ENCODE results near the gene PRKACG.
"Not testable (repeated sequence)": the region's sequence is repeated elsewhere in the genome, so short reads cannot be mapped to it uniquely, and the experiment has no call there.

PRKACG gene
- total RNA-seq = 0 to 0.03 (median 0) reads per million in 9 experiments

- no peaks in the 10 kb centered on the region for H3K36me3 Mint-ChIP-seq (ENCODE audit: insufficient read depth)
- no peak for DNase-seq
- peak within 1 kb of the TSS in 1 of 2 donors; percentile 30 for H3K27ac Mint-ChIP-seq
- ATAC-seq (replicated peaks) = no peak
- H3K4me3 Mint-ChIP-seq = no peak within 1 kb of the TSS
- H3K4me1 Mint-ChIP-seq (ENCODE audit: low read depth in 2 of 2) = peaks cover 0 to 8% of the 10 kb centered on the region in 2 donors
- H3K27me3 Mint-ChIP-seq = peaks cover 19 to 40% of the 10 kb centered on the region in 2 donors
- no peaks in the 10 kb centered on the region for H3K9me3 Mint-ChIP-seq
These were observed at the start of gene PRKACG for GRCh38 chr9:69014013-69014412. Gene PRKACG, minus strand, starts transcription at chr9:69014113. Its CDS starts 21 bp downstream, at chr9:69014092.

- Mint-ChIP-seq H3K9me3 (no peaks in the 10 kb centered on the region), H3K27me3 (no peaks in the 10 kb centered on the region), H3K4me1 (ENCODE audit: low read depth in 2 of 2) (peaks cover 7% of the 10 kb centered on the region in 2 donors), H3K4me3 (no peak overlapping the region), H3K27ac (no peak overlapping the region), H3K36me3 (ENCODE audit: insufficient read depth) (peaks cover 31% of the 10 kb centered on the region)
- ATAC-seq (replicated peaks) = no peak
- DNase-seq = no peak
These were observed 48.3 kb upstream of the PRKACG start for GRCh38 chr9:69062195-69062594.

- H3K4me1 Mint-ChIP-seq (ENCODE audit: low read depth in 2 of 2) = peaks cover 9 to 10% of the 10 kb centered on the region in 2 donors
- no peak for ATAC-seq (replicated peaks)
- DNase-seq = no peak
- H3K27ac Mint-ChIP-seq = no peak overlapping the region
- H3K4me3 Mint-ChIP-seq = no peak overlapping the region
- no peaks in the 10 kb centered on the region for H3K9me3 Mint-ChIP-seq
- peaks cover 19% of the 10 kb centered on the region for H3K36me3 Mint-ChIP-seq (ENCODE audit: insufficient read depth)
- no peaks in the 10 kb centered on the region for H3K27me3 Mint-ChIP-seq
These were observed 46.9 kb upstream of the PRKACG start for GRCh38 chr9:69060766-69061165.

- ATAC-seq (replicated peaks) = no peak
- no peak for DNase-seq
- H3K27me3 Mint-ChIP-seq = no peaks in the 10 kb centered on the region
- no peaks in the 10 kb centered on the region for H3K9me3 Mint-ChIP-seq
- no peak overlapping the region for H3K4me3 Mint-ChIP-seq
- H3K27ac Mint-ChIP-seq = peak overlapping the region in 1 of 2 donors; percentile 62
- H3K36me3 Mint-ChIP-seq (ENCODE audit: insufficient read depth) = peaks cover 10% of the 10 kb centered on the region
- H3K4me1 Mint-ChIP-seq (ENCODE audit: low read depth in 2 of 2) = peaks cover 9 to 10% of the 10 kb centered on the region in 2 donors
These were observed 44.2 kb upstream of the PRKACG start for GRCh38 chr9:69058101-69058500.

- no peak overlapping the region for H3K4me3 Mint-ChIP-seq
- DNase-seq (no peak), ATAC-seq (replicated peaks) (no peak)
- peak overlapping the region; percentile 39 to 62 for H3K27ac Mint-ChIP-seq
- H3K9me3 Mint-ChIP-seq = no peaks in the 10 kb centered on the region
- peaks cover 10% of the 10 kb centered on the region for H3K36me3 Mint-ChIP-seq (ENCODE audit: insufficient read depth)
- H3K4me1 Mint-ChIP-seq (ENCODE audit: low read depth in 2 of 2) = peaks cover 9 to 10% of the 10 kb centered on the region in 2 donors
- no peaks in the 10 kb centered on the region for H3K27me3 Mint-ChIP-seq
These were observed 42.4 kb upstream of the PRKACG start for GRCh38 chr9:69056191-69056815.

GRCh38 chr9:69054989-69055388, 41.1 kb upstream of the PRKACG start:
- H3K27me3 Mint-ChIP-seq = no peaks in the 10 kb centered on the region
- peaks cover 12% of the 10 kb centered on the region for H3K36me3 Mint-ChIP-seq (ENCODE audit: insufficient read depth)
- H3K27ac Mint-ChIP-seq = no peak overlapping the region
- ATAC-seq (replicated peaks) (no peak), DNase-seq (no peak)
- H3K4me1 Mint-ChIP-seq (ENCODE audit: low read depth in 2 of 2) = peaks cover 3 to 7% of the 10 kb centered on the region in 2 donors
- H3K4me3 Mint-ChIP-seq = no peak overlapping the region
- no peaks in the 10 kb centered on the region for H3K9me3 Mint-ChIP-seq

GRCh38 chr9:69050936-69051335, 37.0 kb upstream of the PRKACG start:
- not testable (repeated sequence) for H3K27ac Mint-ChIP-seq; H3K4me1 Mint-ChIP-seq (ENCODE audit: low read depth in 2 of 2); H3K9me3 Mint-ChIP-seq; ATAC-seq (replicated peaks); H3K4me3 Mint-ChIP-seq; DNase-seq; H3K27me3 Mint-ChIP-seq
- peaks cover 12% of the 10 kb centered on the region for H3K36me3 Mint-ChIP-seq (ENCODE audit: insufficient read depth)

- Mint-ChIP-seq H3K36me3 (ENCODE audit: insufficient read depth) (peaks cover 14% of the 10 kb centered on the region), H3K4me1 (ENCODE audit: low read depth in 2 of 2) (peaks cover 5 to 21% of the 10 kb centered on the region in 2 donors)
These were observed 35.2 kb upstream of the PRKACG start for GRCh38 chr9:69049094-69049493.

GRCh38 chr9:69047371-69047770, 33.5 kb upstream of the PRKACG start:
- no peaks in the 10 kb centered on the region for H3K9me3 Mint-ChIP-seq
- ATAC-seq (replicated peaks) (no peak), DNase-seq (no peak)
- H3K4me3 Mint-ChIP-seq = no peak overlapping the region
- H3K27me3 Mint-ChIP-seq = no peaks in the 10 kb centered on the region
- H3K27ac Mint-ChIP-seq = peak overlapping the region in 1 of 2 donors; percentile 17
- peaks cover 14% of the 10 kb centered on the region for H3K36me3 Mint-ChIP-seq (ENCODE audit: insufficient read depth)
- H3K4me1 Mint-ChIP-seq (ENCODE audit: low read depth in 2 of 2) = peaks cover 9 to 34% of the 10 kb centered on the region in 2 donors

More at GRCh38 chr9:69049094-69049493, 35.2 kb upstream of the PRKACG start:
- no peaks in the 10 kb centered on the region for H3K9me3 Mint-ChIP-seq
- ATAC-seq (replicated peaks) (no peak), DNase-seq (no peak)
- H3K27me3 Mint-ChIP-seq = no peaks in the 10 kb centered on the region
- H3K4me3 Mint-ChIP-seq = no peak overlapping the region
- no peak overlapping the region for H3K27ac Mint-ChIP-seq

GRCh38 chr9:69046723-69047122, 32.8 kb upstream of the PRKACG start:
- Mint-ChIP-seq H3K4me3 (no peak overlapping the region), H3K27ac (no peak overlapping the region)

GRCh38 chr9:69045821-69046220, 31.9 kb upstream of the PRKACG start:
- Mint-ChIP-seq H3K9me3 (no peaks in the 10 kb centered on the region), H3K36me3 (ENCODE audit: insufficient read depth) (peaks cover 10% of the 10 kb centered on the region), H3K4me1 (ENCODE audit: low read depth in 2 of 2) (peaks cover 12 to 38% of the 10 kb centered on the region in 2 donors), H3K4me3 (no peak overlapping the region), H3K27ac (peak overlapping the region in 1 of 2 donors; percentile 6), H3K27me3 (no peaks in the 10 kb centered on the region)
- no peak for ATAC-seq (replicated peaks)
- no peak for DNase-seq

More at GRCh38 chr9:69046723-69047122, 32.8 kb upstream of the PRKACG start:
- DNase-seq = no peak
- H3K9me3 Mint-ChIP-seq = no peaks in the 10 kb centered on the region
- peaks cover 14% of the 10 kb centered on the region for H3K36me3 Mint-ChIP-seq (ENCODE audit: insufficient read depth)
- no peak for ATAC-seq (replicated peaks)
- H3K27me3 Mint-ChIP-seq = no peaks in the 10 kb centered on the region
- peaks cover 9 to 38% of the 10 kb centered on the region in 2 donors for H3K4me1 Mint-ChIP-seq (ENCODE audit: low read depth in 2 of 2)

- no peak for ATAC-seq (replicated peaks)
- H3K4me3 Mint-ChIP-seq = no peak overlapping the region
These were observed 30.6 kb upstream of the PRKACG start for GRCh38 chr9:69044240-69045219.

GRCh38 chr9:69040646-69041045, 26.7 kb upstream of the PRKACG start:
- Mint-ChIP-seq H3K36me3 (ENCODE audit: insufficient read depth) (peaks cover 6% of the 10 kb centered on the region), H3K27me3 (no peaks in the 10 kb centered on the region), H3K9me3 (no peaks in the 10 kb centered on the region), H3K4me3 (no peak overlapping the region), H3K4me1 (ENCODE audit: low read depth in 2 of 2) (peaks cover 21 to 35% of the 10 kb centered on the region in 2 donors), H3K27ac (no peak overlapping the region)
- ATAC-seq (replicated peaks) = no peak
- DNase-seq = no peak

More at GRCh38 chr9:69044240-69045219, 30.6 kb upstream of the PRKACG start:
- Mint-ChIP-seq H3K27ac (peak overlapping the region in 1 of 2 donors; percentile 70), H3K36me3 (ENCODE audit: insufficient read depth) (peaks cover 10% of the 10 kb centered on the region), H3K27me3 (no peaks in the 10 kb centered on the region), H3K9me3 (no peaks in the 10 kb centered on the region), H3K4me1 (ENCODE audit: low read depth in 2 of 2) (peaks cover 12 to 38% of the 10 kb centered on the region in 2 donors)
- no peak for DNase-seq
